Measurements from ENCODE around the gene SLC4A1. TPM values are rescaled to one million over a fixed set of nuclear protein-coding genes. Genes with fewer than 3 reads are reported as not detected.

The SLC4A1 gene
- total RNA-seq, 6 experiments from 2014 or later, result 0.06 to 31.8 (median 1.2) TPM

DNA sequence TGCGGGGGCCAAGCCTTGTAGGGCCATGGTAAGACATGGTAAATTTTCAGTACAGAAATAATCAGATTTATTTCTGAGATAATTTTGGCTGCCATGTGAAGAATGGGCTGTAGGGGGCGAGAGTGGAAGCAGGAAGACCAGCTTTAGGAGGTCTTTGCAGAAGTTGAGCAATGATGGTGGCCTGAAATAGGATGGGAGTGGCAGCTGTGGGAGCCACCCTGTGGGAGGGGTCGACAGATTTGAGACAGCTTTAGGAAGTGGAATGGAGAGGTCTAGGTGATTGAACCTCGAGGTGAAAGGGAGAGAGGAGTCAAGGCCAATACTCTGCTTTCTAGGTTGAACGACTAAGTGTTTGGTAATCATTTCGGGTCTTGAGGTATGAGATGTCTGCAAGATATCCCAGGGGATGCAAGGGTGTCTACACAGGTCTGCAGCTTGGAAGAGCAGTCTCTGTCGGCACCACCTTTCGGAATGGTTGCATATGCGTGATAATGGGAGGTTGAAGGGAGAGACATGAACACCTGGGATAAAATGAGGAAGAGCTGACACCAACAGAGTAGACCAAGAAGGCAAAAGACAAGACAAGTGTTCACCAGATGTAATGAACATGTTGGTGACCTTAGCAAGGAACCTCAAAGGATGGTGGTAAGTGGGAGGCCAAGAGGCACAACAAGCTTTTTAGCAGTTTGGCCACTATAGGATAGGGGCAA, 64.0 kb downstream of the SLC4A1 start:
- DNase-seq (no peak), ATAC-seq (no peak)
- H3K4me1 ChIP-seq, result no peaks in the 10 kb centered on the region
- no peaks in the 10 kb centered on the region for H3K27me3 ChIP-seq
- TF ChIP-seq POLR2A (IDR thresholded peaks at IDR 0.05), result no peak
- TF ChIP-seq, protein P1, sequence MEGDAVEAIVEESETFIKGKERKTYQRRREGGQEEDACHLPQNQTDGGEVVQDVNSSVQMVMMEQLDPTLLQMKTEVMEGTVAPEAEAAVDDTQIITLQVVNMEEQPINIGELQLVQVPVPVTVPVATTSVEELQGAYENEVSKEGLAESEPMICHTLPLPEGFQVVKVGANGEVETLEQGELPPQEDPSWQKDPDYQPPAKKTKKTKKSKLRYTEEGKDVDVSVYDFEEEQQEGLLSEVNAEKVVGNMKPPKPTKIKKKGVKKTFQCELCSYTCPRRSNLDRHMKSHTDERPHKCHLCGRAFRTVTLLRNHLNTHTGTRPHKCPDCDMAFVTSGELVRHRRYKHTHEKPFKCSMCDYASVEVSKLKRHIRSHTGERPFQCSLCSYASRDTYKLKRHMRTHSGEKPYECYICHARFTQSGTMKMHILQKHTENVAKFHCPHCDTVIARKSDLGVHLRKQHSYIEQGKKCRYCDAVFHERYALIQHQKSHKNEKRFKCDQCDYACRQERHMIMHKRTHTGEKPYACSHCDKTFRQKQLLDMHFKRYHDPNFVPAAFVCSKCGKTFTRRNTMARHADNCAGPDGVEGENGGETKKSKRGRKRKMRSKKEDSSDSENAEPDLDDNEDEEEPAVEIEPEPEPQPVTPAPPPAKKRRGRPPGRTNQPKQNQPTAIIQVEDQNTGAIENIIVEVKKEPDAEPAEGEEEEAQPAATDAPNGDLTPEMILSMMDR (IDR thresholded peaks at IDR 0.05), result peak; percentile 48 to 61 (median 56)
- H3K36me3 ChIP-seq, result peaks cover 0 to 18% (median 6%) of the 10 kb centered on the region in 4 donors
- no peak overlapping the region for H3K4me3 ChIP-seq
- no peak overlapping the region for H3K27ac ChIP-seq
- WGBS (ENCODE audit: insufficient coverage, low coverage, low lambda C conversion rate, missing lambda C conversion rate), result 52% methylated on average over 9 of the region's 9 CpGs
- H3K9me3 ChIP-seq, result no peaks in the 10 kb centered on the region
- intact Hi-C loops (cut with DNase I), result no loop called here

DNA sequence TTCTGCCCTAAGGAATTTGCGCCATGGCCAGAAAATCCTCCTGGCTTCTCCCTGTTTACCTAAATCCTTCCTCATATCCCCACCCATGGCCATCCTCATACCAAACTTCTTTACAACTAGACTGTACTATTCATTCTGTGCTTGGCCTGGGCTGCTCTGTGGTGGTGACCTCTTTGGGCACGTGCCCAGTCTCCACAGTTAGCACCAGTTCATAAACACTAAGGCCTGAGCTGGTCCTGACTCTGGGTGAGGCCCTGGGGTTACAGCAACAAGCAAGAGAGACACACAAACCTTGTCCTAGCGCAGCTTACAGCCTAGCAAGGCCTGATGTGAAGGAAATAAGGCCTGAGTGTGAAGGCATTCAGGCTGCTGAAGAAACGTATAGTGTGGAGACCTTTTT, 65.2 kb downstream of the SLC4A1 start:
- Histone ChIP-seq H3K4me1 (peaks cover 0 to 3% (median 0%) of the 10 kb centered on the region in 4 donors), H3K27me3 (no peaks in the 10 kb centered on the region)

DNA sequence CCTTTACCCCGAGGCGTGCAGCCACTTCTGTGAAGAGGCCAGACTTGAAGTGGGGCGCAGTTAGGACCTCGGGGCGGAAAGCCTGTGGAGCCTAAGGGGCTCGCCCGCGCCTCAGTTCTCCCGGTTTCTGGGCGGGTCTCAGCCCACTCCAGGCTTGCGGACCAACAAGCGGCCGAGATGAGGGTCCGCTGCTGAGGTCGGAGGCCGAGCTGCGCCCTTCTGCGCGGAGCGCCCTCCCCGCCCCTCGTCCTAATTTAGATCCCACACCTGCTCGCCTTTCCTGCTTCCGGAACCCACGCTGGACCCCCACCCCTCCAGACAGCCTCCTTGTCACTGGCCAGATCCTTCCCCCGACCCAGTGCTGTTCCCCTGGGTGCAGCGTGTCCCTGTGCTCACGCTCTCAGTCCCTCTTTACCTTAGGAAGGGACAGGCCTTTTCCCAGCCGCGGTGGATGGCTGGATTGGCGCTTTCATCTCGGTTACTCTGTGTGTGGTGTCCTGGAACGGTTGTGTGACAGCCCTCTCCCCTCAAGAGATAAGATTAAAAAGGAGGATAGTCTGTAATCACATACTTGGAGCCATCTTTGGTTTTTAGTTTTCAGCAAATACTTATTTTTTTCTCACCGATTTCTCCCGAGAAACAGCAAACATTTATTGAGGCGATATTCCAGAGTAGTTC, 67.3 kb downstream of the SLC4A1 start:
- Histone ChIP-seq H3K36me3 (peaks cover 0 to 15% (median 2%) of the 10 kb centered on the region in 4 donors), H3K27me3 (no peaks in the 10 kb centered on the region), H3K9me3 (no peaks in the 10 kb centered on the region), H3K4me3 (peak overlapping the region; percentile 79 to 96 (median 83)), H3K27ac (peak overlapping the region; percentile 90 to 96 (median 92)), H3K4me1 (peaks cover 0 to 3% (median 0%) of the 10 kb centered on the region in 4 donors)
- ATAC-seq (no peak), DNase-seq (peak in 1 of 3 donors; percentile 48)
- TF ChIP-seq POLR2A (IDR thresholded peaks at IDR 0.05), result no peak
- TF ChIP-seq, protein P1 (IDR thresholded peaks at IDR 0.05), result no peak
- 7% methylated on average over 16 of the region's 36 CpGs for WGBS (ENCODE audit: insufficient coverage, low coverage, low lambda C conversion rate, missing lambda C conversion rate)
- intact Hi-C loops (cut with DNase I), result no loop called here

More for the DNA sequence above, 65.2 kb downstream of the SLC4A1 start:
- peaks cover 0 to 8% (median 3%) of the 10 kb centered on the region in 4 donors for H3K36me3 ChIP-seq
- H3K4me3 ChIP-seq, result no peak overlapping the region
- 60% methylated on average over 4 of the region's 4 CpGs for WGBS (ENCODE audit: insufficient coverage, low coverage, low lambda C conversion rate, missing lambda C conversion rate)
- TF ChIP-seq, protein P1 (IDR thresholded peaks at IDR 0.05), result no peak
- no peak for TF ChIP-seq POLR2A (IDR thresholded peaks at IDR 0.05)
- no peak for ATAC-seq
- H3K27ac ChIP-seq, result no peak overlapping the region
- H3K9me3 ChIP-seq, result no peaks in the 10 kb centered on the region
- DNase-seq, result peak in 1 of 3 donors; percentile 57
- intact Hi-C loops (cut with DNase I), result no loop called here

DNA sequence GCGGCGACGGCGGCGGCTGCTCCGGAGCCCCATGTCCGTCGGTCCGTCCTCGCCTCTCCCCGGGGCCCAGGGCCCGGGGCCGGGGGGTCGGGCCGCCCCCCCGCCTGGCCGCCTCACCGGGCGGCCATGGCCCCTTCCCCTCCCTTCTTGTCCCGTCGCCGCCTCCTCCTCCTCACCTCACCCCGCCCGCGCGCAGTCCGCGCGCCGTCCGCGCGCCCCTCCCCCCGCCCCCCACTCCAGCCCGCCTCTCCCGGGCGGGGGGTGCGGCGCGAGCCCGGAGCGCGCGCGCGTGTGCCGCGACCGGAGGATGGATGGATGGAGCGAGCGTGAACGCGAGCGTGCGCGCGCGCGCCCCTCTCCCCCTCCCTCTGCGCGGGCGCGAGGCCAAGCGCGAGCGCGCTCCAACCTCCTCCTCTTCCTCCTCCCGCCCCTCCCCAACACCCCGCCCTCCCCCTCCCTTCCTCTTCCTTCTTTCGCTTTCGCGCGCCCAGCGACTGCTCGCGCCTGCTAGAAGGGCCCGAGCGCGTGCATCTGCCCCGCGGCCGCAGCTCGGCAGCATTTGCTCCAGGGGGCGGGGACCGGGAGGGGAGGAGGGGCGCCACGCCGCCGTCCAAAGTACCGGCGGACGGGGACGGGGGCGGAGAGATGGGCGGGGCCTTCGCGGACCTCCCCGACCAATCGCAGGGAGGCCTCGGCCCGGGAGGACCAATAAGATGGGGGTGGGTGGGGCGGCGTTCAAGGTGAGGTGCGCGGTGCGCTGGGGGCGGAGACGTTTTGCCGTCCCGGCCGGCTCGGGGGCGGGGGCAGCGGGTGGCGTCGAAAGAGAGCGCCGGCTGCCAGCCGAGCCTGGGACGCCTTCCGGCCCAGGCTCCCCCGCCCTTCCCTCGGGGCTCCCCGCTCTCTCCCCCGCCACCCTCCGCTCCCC, 68.1 kb downstream of the SLC4A1 start, which contains the start of gene ATXN7L3:
Gene ATXN7L3 (minus strand): TSS at position 332 of the 925 bp plus-strand sequence. CDS start 1,814 bp downstream, outside the sequence.
- 0% methylated on average over 9 of the region's 126 CpGs for WGBS (ENCODE audit: insufficient coverage, low coverage, low lambda C conversion rate, missing lambda C conversion rate)
- intact Hi-C loops (cut with DNase I), result loop anchor here in 1 of 2 donors (10.0 kb wide), 1 partner anchor 65 kb away; no protein-coding TSS in a partner anchor

More for the DNA sequence above, 68.1 kb downstream of the SLC4A1 start, which contains the start of gene ATXN7L3:
- Histone ChIP-seq H3K36me3 (peaks cover 0 to 23% (median 6%) of the 10 kb centered on the region in 4 donors), H3K4me1 (peaks cover 0 to 3% (median 0%) of the 10 kb centered on the region in 4 donors), H3K9me3 (no peaks in the 10 kb centered on the region), H3K27ac (peak within 1 kb of the TSS; percentile 90 to 96 (median 92)), H3K4me3 (peak within 1 kb of the TSS; percentile 79 to 96 (median 83)), H3K27me3 (no peaks in the 10 kb centered on the region)
- ATAC-seq, result peak; percentile 90 to 95 (median 93)
- TF ChIP-seq, protein P1 (IDR thresholded peaks at IDR 0.05), result no peak
- TF ChIP-seq POLR2A (IDR thresholded peaks at IDR 0.05), result peak; percentile 39
- peak; percentile 99 for DNase-seq

All from right lobe of liver (tissue), 6 donors.